Endodermal cell (in vitro differentiated cells): ENCODE results near the gene PROSER2. TPM values are rescaled to one million over a fixed set of nuclear protein-coding genes. Genes with fewer than 3 reads are reported as not detected.

Experiments
- DNase-seq: peaks from one replicate; pipeline ENCODE4 v3.0.0-alpha.2; 2017
- H3K27ac ChIP-seq: 2 replicates; pipeline ENCODE4 v1.5.1; 2013; ENCODE audit warnings: mild to moderate bottlenecking, low read depth, low read length, moderate library complexity
- H3K27me3 ChIP-seq: 2 replicates; pipeline ENCODE4 v1.6.1; 2013; ENCODE audit warnings: mild to moderate bottlenecking, low read length, moderate library complexity; ENCODE audit not compliant: insufficient read depth, control insufficient read depth, poor library complexity, severe bottlenecking
- H3K36me3 ChIP-seq: 2 replicates; pipeline ENCODE4 v1.7.0; 2013; ENCODE audit warnings: mild to moderate bottlenecking, low read length, moderate library complexity; ENCODE audit not compliant: control insufficient read depth, insufficient read depth
- H3K4me1 ChIP-seq: one replicate; pipeline ENCODE4 v1.7.0; 2013; ENCODE audit warnings: low read length; ENCODE audit not compliant: control insufficient read depth, insufficient read depth
- H3K4me3 ChIP-seq: 2 replicates; pipeline ENCODE4 v1.5.1; 2013; ENCODE audit warnings: mild to moderate bottlenecking, low read length, moderate library complexity
- H3K9ac ChIP-seq: 2 replicates; pipeline ENCODE4 v1.6.1; 2013; ENCODE audit warnings: mild to moderate bottlenecking, low read length, moderate library complexity; ENCODE audit not compliant: poor library complexity, severe bottlenecking; ENCODE audit errors: extremely low read depth
- H3K9me3 ChIP-seq: 2 replicates; pipeline ENCODE4 v1.6.1; 2013; ENCODE audit warnings: mild to moderate bottlenecking, low read length, moderate library complexity; ENCODE audit not compliant: control insufficient read depth
- H3K27ac Mint-ChIP-seq: 2 replicates; pipeline ENCODE4 v1.8.0; 2020; ENCODE audit warnings: mixed read lengths
- H3K27me3 Mint-ChIP-seq: 2 replicates; pipeline ENCODE4 v1.8.0; 2021; ENCODE audit warnings: mild to moderate bottlenecking, mixed read lengths; ENCODE audit not compliant: insufficient read depth
- H3K36me3 Mint-ChIP-seq: 2 replicates; pipeline ENCODE4 v1.8.0; 2020; ENCODE audit warnings: low read depth, mixed read lengths
- H3K4me1 Mint-ChIP-seq: 2 replicates; pipeline ENCODE4 v1.8.0; 2020; ENCODE audit warnings: mixed read lengths
- H3K4me3 Mint-ChIP-seq: 2 replicates; pipeline ENCODE4 v1.8.0; 2020; ENCODE audit warnings: mild to moderate bottlenecking, moderate library complexity, mixed read lengths
- H3K9me3 Mint-ChIP-seq: 2 replicates; pipeline ENCODE4 v1.8.0; 2020; ENCODE audit warnings: mild to moderate bottlenecking, mixed read lengths
- WGBS, 2 experiments: methylation state at CpG; one replicate each; pipeline versions ENCODE4 v1.1.5 to v1.1.7; 2013; ENCODE audit warnings: missing lambda C conversion rate in 2 of 2, mixed read lengths in 1 of 2; ENCODE audit not compliant: insufficient coverage in 1 of 2, insufficient read length in 1 of 2; 5-methylcytosine and 5-hydroxymethylcytosine counted together
- total RNA-seq, 2 donors: library from RNA; stranded (reverse); fragmentation: NEBNext Ultra II Directional in 1 of 2; extraction: Animal tissue kit (Norgen Biotek cat#: 25700) in 1 of 2; gene quantifications; 2 replicates in 1 of 2; 3 replicates in 1 of 2; pipeline ENCODE4 v1.2.1, GENCODE V29; 2021
- TF ChIP-seq, protein P1 (sequence below): fragments of 200-600 bp; sonication (generic); conservative IDR thresholded peaks from 2 replicates; pipeline ENCODE4 v1.5.0; 2021; ENCODE audit warnings: antibody characterized with exemption, mild to moderate bottlenecking

Gene PROSER2
- total RNA-seq, 2 donors from 2014 or later, result 13.2 to 18.9 TPM

GRCh38 chr10:11878776-11879175 is 55.6 kb downstream of the PROSER2 start:
- H3K36me3 Mint-ChIP-seq, result no peaks in the 10 kb centered on the region
- H3K27ac Mint-ChIP-seq, result no peak overlapping the region
- Histone ChIP-seq H3K4me1 (peaks cover 6% of the 10 kb centered on the region), H3K9ac (no peak overlapping the region), H3K4me3 (no peak overlapping the region), H3K36me3 (no peaks in the 10 kb centered on the region), H3K27me3 (no peaks in the 10 kb centered on the region), H3K9me3 (no peaks in the 10 kb centered on the region), H3K27ac (no peak overlapping the region)
- no peak for DNase-seq
- WGBS, 2 experiments, result 87 to 100% methylated on average over 3 to 12 of the region's 12 CpGs
- H3K27me3 Mint-ChIP-seq, result peaks cover 2% of the 10 kb centered on the region
- no peaks in the 10 kb centered on the region for H3K9me3 Mint-ChIP-seq
- TF ChIP-seq, protein P1, sequence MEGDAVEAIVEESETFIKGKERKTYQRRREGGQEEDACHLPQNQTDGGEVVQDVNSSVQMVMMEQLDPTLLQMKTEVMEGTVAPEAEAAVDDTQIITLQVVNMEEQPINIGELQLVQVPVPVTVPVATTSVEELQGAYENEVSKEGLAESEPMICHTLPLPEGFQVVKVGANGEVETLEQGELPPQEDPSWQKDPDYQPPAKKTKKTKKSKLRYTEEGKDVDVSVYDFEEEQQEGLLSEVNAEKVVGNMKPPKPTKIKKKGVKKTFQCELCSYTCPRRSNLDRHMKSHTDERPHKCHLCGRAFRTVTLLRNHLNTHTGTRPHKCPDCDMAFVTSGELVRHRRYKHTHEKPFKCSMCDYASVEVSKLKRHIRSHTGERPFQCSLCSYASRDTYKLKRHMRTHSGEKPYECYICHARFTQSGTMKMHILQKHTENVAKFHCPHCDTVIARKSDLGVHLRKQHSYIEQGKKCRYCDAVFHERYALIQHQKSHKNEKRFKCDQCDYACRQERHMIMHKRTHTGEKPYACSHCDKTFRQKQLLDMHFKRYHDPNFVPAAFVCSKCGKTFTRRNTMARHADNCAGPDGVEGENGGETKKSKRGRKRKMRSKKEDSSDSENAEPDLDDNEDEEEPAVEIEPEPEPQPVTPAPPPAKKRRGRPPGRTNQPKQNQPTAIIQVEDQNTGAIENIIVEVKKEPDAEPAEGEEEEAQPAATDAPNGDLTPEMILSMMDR, result no peak
- no peak overlapping the region for H3K4me3 Mint-ChIP-seq
- peaks cover 17% of the 10 kb centered on the region for H3K4me1 Mint-ChIP-seq

DNA sequence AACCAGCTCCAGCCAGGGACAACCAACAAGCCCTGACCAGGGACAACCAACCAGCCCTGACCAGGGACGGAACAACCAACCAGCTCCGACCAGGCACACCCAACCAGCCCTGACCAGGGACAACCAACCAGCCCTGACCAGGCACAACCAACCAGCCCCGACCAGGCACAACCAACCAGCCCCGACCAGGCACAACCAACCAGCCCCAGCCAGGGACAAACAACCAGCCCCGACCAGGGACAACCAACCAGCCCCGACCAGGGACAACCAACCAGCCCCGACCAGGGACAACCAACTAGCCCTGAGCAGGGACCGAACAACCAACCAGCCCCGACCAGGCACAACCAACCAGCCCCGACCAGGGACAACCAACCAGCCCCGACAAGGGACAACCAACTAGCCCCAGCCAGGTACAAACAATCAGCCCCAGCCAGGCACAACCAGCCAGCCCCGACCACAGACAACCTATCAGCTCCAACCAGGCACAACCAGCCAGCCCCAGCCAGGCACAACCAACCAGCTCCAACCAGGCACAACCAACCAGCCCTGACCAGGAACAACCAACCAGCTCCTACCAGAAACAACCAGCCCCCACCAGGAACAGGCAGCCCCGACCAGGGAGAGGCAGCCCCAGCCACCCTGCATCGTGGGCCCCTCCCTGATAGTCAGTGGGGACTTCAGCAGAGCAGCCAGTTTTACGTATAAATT is 56.4 kb downstream of the PROSER2 start:
- no peaks in the 10 kb centered on the region for H3K9me3 ChIP-seq
- Mint-ChIP-seq H3K9me3 (no peaks in the 10 kb centered on the region), H3K36me3 (no peaks in the 10 kb centered on the region), H3K4me1 (peaks cover 15% of the 10 kb centered on the region), H3K4me3 (no peak overlapping the region), H3K27me3 (peaks cover 2% of the 10 kb centered on the region), H3K27ac (no peak overlapping the region)
- WGBS, 2 experiments, result 87% methylated on average over 15 of the region's 15 CpGs; no CpG with 5 or more reads in 1 of the 2 experiments
- TF ChIP-seq, protein P1, result no peak
- H3K4me3 ChIP-seq, result no peak overlapping the region
- H3K36me3 ChIP-seq, result no peaks in the 10 kb centered on the region
- no peak overlapping the region for H3K9ac ChIP-seq
- no peaks in the 10 kb centered on the region for H3K27me3 ChIP-seq
- DNase-seq, result peak; percentile 45
- peaks cover 6% of the 10 kb centered on the region for H3K4me1 ChIP-seq
- H3K27ac ChIP-seq, result no peak overlapping the region

GRCh38 chr10:11880151-11881029 is 57.2 kb downstream of the PROSER2 start:
- Histone ChIP-seq H3K36me3 (no peaks in the 10 kb centered on the region), H3K9me3 (no peaks in the 10 kb centered on the region), H3K27me3 (no peaks in the 10 kb centered on the region), H3K4me1 (peaks cover 1% of the 10 kb centered on the region), H3K27ac (no peak overlapping the region), H3K4me3 (no peak overlapping the region), H3K9ac (no peak overlapping the region)
- no peak overlapping the region for H3K4me3 Mint-ChIP-seq
- no peaks in the 10 kb centered on the region for H3K9me3 Mint-ChIP-seq
- peaks cover 2% of the 10 kb centered on the region for H3K27me3 Mint-ChIP-seq
- WGBS, 2 experiments, result 82 to 84% methylated on average over 21 to 32 of the region's 32 CpGs
- TF ChIP-seq, protein P1, result peak; percentile 36
- H3K36me3 Mint-ChIP-seq, result no peaks in the 10 kb centered on the region
- H3K27ac Mint-ChIP-seq, result peak overlapping the region; percentile 48
- peak; percentile 80 for DNase-seq
- peaks cover 9% of the 10 kb centered on the region for H3K4me1 Mint-ChIP-seq
